ENCODE data around the gene MYH15. TPM values are rescaled to one million over a fixed set of nuclear protein-coding genes. Genes with fewer than 3 reads are reported as not detected.

The MYH15 gene
- total RNA-seq, 1 donor from 2014 or later, result 0.05 TPM

DNA sequence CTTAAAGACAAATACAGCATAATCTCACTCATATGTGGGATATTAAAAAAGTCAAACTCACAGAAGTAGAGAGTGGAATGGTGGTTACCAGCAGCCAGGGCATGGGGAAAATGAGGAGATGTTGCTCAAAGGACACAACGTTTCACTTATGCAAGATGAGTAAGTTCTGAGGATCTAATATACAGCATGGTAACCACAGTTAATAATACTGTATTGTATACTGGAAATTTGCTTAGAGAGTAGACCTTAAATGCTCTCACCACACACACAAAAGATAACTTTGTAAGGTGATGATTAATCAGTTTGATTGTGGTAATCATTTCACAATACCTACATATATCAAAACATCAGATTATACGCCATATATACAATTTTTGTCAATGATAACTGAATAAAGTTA, 60.0 kb downstream of the MYH15 start:
- TF ChIP-seq CTCF (IDR thresholded peaks at IDR 0.05), result no peak
- no peak overlapping the region for H3K4me3 Mint-ChIP-seq (ENCODE audit: unreplicated experiment)
- H3K27me3 Mint-ChIP-seq (ENCODE audit: unreplicated experiment), result no peaks in the 10 kb centered on the region
- peaks cover 20% of the 10 kb centered on the region for H3K9me3 Mint-ChIP-seq (ENCODE audit: unreplicated experiment)
- H3K4me1 Mint-ChIP-seq (ENCODE audit: unreplicated experiment), result no peaks in the 10 kb centered on the region
- no peak overlapping the region for H3K27ac Mint-ChIP-seq (ENCODE audit: unreplicated experiment)
- peaks cover 7% of the 10 kb centered on the region for H3K36me3 Mint-ChIP-seq (ENCODE audit: unreplicated experiment)
- DNase-seq (ENCODE audit: extremely low spot score, unreplicated experiment), result no peak

DNA sequence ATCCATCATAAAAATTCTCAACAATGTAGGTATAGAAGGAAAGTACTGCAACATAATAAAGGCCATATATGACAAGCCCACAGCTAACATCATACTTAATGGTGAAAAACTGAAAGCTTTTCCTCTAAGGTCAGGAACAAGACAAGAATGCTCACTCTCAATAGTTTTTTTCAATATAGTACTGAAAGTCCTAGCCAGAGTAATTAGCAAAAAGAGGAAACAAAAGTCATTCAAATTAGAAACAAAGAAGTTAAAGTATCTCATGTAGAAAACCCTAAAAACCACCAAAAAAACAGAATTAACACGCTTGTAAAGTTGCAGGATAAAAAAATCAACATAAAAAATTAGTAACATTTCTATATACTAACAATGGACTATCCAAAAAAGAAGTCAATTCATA, 61.8 kb downstream of the MYH15 start:
- H3K4me1 Mint-ChIP-seq (ENCODE audit: unreplicated experiment), result no peaks in the 10 kb centered on the region
- H3K36me3 Mint-ChIP-seq (ENCODE audit: unreplicated experiment), result peaks cover 7% of the 10 kb centered on the region
- H3K27me3 Mint-ChIP-seq (ENCODE audit: unreplicated experiment), result no peaks in the 10 kb centered on the region
- DNase-seq (ENCODE audit: extremely low spot score, unreplicated experiment), result no peak
- H3K4me3 Mint-ChIP-seq (ENCODE audit: unreplicated experiment), result no peak overlapping the region
- no peak overlapping the region for H3K27ac Mint-ChIP-seq (ENCODE audit: unreplicated experiment)
- no peak for TF ChIP-seq CTCF (IDR thresholded peaks at IDR 0.05)
- H3K9me3 Mint-ChIP-seq (ENCODE audit: unreplicated experiment), result peaks cover 20% of the 10 kb centered on the region

GRCh38 chr3:108447096-108447847, 63.1 kb downstream of the MYH15 start:
- peaks cover 20% of the 10 kb centered on the region for H3K9me3 Mint-ChIP-seq (ENCODE audit: unreplicated experiment)
- no peak overlapping the region for H3K4me3 Mint-ChIP-seq (ENCODE audit: unreplicated experiment)
- no peaks in the 10 kb centered on the region for H3K4me1 Mint-ChIP-seq (ENCODE audit: unreplicated experiment)
- H3K27me3 Mint-ChIP-seq (ENCODE audit: unreplicated experiment), result no peaks in the 10 kb centered on the region
- no peak for DNase-seq (ENCODE audit: extremely low spot score, unreplicated experiment)
- H3K27ac Mint-ChIP-seq (ENCODE audit: unreplicated experiment), result no peak overlapping the region
- peaks cover 7% of the 10 kb centered on the region for H3K36me3 Mint-ChIP-seq (ENCODE audit: unreplicated experiment)
- TF ChIP-seq CTCF (IDR thresholded peaks at IDR 0.05), result no peak

GRCh38 chr3:108442281-108442680, 68.1 kb downstream of the MYH15 start:
- H3K4me1 Mint-ChIP-seq (ENCODE audit: unreplicated experiment), result peaks cover 6% of the 10 kb centered on the region
- H3K27me3 Mint-ChIP-seq (ENCODE audit: unreplicated experiment), result no peaks in the 10 kb centered on the region
- peaks cover 6% of the 10 kb centered on the region for H3K36me3 Mint-ChIP-seq (ENCODE audit: unreplicated experiment)
- peaks cover 9% of the 10 kb centered on the region for H3K9me3 Mint-ChIP-seq (ENCODE audit: unreplicated experiment)
- no peak for TF ChIP-seq CTCF (IDR thresholded peaks at IDR 0.05)
- no peak for DNase-seq (ENCODE audit: extremely low spot score, unreplicated experiment)
- H3K4me3 Mint-ChIP-seq (ENCODE audit: unreplicated experiment), result no peak overlapping the region
- H3K27ac Mint-ChIP-seq (ENCODE audit: unreplicated experiment), result no peak overlapping the region

GRCh38 chr3:108441518-108441917, 68.9 kb downstream of the MYH15 start:
- Mint-ChIP-seq H3K9me3 (ENCODE audit: unreplicated experiment) (peaks cover 1% of the 10 kb centered on the region), H3K27me3 (ENCODE audit: unreplicated experiment) (no peaks in the 10 kb centered on the region), H3K27ac (ENCODE audit: unreplicated experiment) (no peak overlapping the region), H3K36me3 (ENCODE audit: unreplicated experiment) (no peaks in the 10 kb centered on the region), H3K4me3 (ENCODE audit: unreplicated experiment) (no peak overlapping the region), H3K4me1 (ENCODE audit: unreplicated experiment) (peaks cover 6% of the 10 kb centered on the region)
- TF ChIP-seq CTCF (IDR thresholded peaks at IDR 0.05), result no peak
- no peak for DNase-seq (ENCODE audit: extremely low spot score, unreplicated experiment)

All from osteocyte (in vitro differentiated cells).